Stimulated activated CD4-positive, alpha-beta T cell treated with anti-CD3 and anti-CD28 coated beads, Interleukin-1b, Interleukin-23, amount 100 ng/mL, for 1 hour (primary cell): ENCODE measurements around the gene PPP1R15B.

Experiments used
- DNase-seq, 2 donors: peaks; one replicate each; pipeline ENCODE4 v3.0.0-alpha.2; 2020; ENCODE audit warnings: low read depth in 2 of 2

The PPP1R15B gene

DNA sequence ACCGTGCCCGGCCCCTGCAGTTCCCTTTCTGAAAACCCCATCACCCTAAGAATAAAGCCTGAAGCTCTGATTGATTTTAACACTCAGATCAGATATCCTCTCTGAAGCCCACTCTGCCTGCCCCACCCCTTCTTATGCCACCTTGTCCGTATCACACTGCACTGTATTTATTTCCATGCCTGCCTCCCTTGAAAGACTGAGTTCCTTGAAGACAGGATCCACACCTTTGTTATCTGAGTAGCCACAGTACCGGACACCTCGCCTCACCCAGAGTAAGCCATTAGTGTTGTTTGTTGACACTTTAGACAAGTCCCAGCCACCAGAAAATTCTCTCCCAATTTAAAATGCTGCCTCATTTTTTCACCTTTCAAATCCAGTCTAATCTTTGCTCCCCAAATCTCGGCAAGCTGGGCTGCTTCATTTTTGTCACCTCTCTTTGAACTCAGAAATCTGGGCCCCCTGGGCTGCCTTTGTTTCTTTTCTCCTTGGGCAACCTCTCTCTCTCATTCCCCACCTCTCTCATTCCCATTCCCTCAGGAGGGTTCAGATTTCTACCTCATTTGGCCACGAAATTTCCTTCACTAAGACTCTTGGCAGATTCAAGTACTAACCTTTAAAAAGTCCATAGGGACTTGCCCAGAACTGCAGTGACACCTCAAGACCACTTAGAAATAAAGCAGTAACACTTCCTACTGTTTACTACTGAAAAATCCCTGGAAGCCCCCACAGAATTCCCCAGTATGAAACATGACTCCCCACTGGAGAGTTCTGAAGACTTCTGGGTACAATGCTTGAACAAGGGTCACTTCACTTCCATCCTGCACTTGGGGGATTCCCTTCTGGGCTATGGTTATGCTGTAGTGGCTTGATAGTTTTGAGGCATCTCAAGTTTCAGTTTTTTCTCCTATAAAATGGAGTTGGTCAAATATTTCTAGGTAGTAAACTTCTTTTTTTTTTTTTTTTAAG lies 8.7 kb upstream of the PPP1R15B start:
- no peak for DNase-seq

DNA sequence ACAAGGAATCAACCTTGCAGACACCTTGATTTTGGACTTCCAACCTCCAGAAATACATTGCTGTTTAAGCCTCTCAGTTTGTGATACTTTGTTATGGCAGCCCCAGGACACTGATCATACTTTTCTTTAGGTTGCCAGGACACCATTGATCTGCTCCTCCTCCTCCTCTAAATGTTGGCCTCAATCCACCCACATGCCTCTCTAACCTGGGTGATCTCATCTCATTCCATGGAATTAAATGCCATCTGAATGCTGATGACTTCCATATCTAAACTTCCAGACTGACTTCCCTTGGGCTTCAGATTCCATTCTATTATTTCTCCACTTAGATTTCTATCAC lies 7.4 kb upstream of the PPP1R15B start:
- DNase-seq = no peak

- DNase-seq = no peak
Measured at GRCh38 chr1:204418174-204419063, 6.8 kb upstream of the PPP1R15B start.

GRCh38 chr1:204417074-204417997 lies 5.7 kb upstream of the PPP1R15B start:
- no peak for DNase-seq

DNA sequence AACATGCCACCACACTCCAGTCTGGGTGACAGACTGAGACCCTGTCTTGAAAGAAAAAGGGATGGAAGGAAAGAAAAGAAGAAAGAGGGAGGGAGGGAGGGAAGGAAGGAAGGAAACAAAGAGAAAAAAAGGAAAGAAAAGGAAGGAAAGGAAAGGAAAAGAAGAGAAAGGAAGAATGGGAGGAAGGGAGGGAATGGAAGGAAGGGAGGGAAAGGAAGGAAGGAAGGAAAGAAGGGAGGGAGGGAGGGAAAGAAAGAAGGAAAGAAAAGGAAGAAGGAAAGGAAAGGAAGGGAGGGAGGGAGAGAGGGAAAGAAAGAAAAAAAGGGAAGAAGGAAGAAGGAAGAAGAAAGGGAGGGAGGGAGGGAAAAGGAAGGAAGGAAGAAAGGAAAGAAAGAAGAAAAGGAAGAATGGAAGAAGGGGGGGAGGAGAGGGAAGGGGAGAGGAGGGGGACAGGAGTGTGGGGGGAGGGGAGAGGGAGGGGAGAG lies 5.0 kb upstream of the PPP1R15B start:
- no peak for DNase-seq

DNA sequence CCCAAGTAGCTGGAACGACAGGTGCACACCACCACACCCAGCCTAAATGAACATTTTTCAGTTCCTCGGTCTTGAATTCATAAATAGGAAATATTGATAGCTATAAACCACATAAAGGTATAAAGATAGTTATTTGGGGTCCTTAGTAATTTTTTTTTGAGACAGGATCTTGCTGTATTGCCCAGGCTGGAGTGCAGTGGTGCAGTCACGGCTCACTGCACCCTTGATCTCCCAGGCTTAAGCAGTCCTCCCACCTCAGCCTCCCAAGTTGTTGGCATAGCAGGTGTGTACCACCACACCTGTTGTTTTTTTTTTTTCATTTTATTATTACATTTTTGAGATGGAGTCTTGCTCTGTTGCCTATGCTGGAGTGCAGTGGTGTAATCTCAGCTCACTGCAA lies 3.7 kb upstream of the PPP1R15B start:
- no peak for DNase-seq

DNA sequence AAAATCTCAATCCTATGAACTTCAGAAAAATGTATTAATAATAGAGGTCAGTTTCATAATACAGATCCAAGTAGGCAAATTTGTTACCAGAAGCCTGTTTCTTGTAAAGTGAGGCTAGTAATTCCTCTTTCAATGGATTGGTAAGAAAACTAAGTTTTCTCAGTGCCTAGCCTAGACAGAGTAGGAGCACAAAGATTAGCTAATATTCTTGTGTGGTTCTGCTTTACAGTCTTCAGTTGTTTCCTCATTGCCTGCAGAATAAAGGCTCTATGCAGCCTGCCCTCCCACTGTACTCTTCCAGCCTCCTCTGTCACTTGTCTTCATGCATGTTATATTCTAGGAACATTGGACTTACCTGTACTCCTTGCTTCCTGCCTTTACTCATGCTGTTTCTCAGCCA lies 2.4 kb upstream of the PPP1R15B start:
- DNase-seq = no peak

- no peak for DNase-seq
Measured at GRCh38 chr1:204413170-204413535, 1.5 kb upstream of the PPP1R15B start.

- DNase-seq = no peak
Measured at GRCh38 chr1:204410688-204411450, 748 bp downstream of the PPP1R15B start.

GRCh38 chr1:204409836-204410687 lies 1.6 kb downstream of the PPP1R15B start:
- DNase-seq = no peak

DNA sequence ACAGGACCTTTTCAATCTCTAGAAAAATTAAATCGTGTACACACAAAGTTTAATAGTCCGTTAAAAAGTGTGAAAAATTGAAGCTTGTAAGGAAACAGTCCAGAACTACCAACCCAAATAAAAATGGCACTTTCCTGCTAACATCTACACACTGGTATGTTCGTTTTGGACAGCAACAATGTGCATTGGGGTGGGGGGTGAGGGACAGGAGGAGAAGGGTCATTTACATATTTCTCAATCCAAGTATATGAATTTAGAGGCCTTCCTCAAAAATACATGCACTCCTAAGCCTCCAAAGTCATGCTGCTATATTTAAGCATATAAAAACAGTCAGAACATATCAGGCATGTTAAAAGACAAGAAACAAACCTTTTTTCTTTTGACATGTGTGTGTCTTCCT lies 2.5 kb downstream of the PPP1R15B start:
- DNase-seq = no peak

- DNase-seq = no peak
Measured at GRCh38 chr1:204408602-204409001, 3.0 kb downstream of the PPP1R15B start.

DNA sequence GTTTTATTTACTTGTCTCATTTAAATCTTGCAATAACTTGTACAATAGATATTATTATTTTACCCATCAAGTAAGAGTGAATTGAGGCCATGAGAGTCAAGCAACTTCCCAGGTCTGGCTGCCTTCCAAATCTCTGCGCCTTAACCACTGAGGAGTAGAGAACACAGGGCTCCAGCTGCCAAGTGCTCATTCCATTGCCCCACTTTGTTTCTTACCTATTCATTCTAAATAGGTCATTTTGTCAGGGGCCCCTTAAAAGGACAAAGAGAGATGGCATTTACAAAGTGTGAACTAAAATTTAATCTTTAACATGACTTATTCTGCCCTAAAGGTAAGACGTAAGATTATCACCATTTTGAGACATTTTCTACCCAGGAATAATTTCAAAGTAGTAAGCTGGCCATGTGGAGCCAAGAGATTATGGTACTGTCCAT lies 3.5 kb downstream of the PPP1R15B start:
- no peak for DNase-seq

- DNase-seq = no peak
Measured at GRCh38 chr1:204407295-204407971, 4.2 kb downstream of the PPP1R15B start.

DNA sequence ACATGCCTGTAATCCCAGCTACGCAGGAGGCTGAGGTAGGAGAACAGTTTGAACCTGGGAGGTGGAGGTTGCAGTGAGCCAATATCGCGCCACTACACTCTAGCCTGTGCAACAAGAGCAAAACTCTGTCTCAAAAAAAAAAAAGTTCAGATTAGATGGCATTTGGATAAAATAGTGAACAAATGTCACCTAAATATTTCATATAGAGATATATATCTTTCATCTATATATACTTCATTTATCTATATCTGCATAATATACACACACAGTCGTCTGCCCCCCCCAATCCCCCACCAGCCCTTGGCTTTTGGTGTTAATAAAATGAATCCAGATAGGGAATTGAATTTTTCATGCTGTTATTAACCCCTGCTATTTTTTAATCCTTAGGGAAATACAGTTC lies 5.0 kb downstream of the PPP1R15B start:
- no peak for DNase-seq

GRCh38 chr1:204405988-204406387 lies 5.6 kb downstream of the PPP1R15B start:
- DNase-seq = no peak

GRCh38 chr1:204404629-204405028 lies 7.0 kb downstream of the PPP1R15B start:
- DNase-seq = no peak

DNA sequence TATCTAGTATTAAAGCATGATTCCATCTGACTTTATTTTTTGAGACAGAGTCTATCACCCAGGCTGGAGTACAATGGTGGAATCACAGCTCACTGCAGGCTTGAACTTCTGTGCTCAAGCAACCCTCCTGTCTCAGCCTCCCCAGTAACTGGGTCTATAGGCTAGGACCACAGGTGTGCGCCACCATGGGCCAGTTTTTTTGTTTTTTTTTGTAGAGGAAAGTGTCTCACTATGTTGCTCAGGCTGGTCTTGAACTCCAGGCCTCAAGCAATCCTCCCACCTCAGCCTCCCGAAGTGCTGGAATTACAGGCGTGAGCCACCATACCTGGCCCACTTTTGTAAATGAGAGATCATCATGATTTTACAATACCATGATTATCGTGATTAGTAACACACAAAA lies 9.2 kb downstream of the PPP1R15B start:
- no peak for DNase-seq

- DNase-seq = no peak
Measured at GRCh38 chr1:204401730-204402129, 9.9 kb downstream of the PPP1R15B start.
